Neutrophil (primary cell): ENCODE measurements around the gene ZNRD2.

Source experiments
- H3K27ac ChIP-seq: fragments of 200-600 bp; sonication (generic); 2 replicates; pipeline ENCODE4 v1.5.1; 2016; ENCODE audit warnings: mild to moderate bottlenecking, moderate library complexity
- H3K27me3 ChIP-seq: fragments of 200-600 bp; sonication (generic); 2 replicates; pipeline ENCODE4 v1.6.0; 2016; ENCODE audit warnings: mild to moderate bottlenecking
- H3K36me3 ChIP-seq: fragments of 200-600 bp; sonication (generic); 2 replicates; pipeline ENCODE4 v1.5.1; 2017
- H3K4me1 ChIP-seq, 2 experiments: fragments of 200-600 bp in 1 of 2; sonication (generic) in 1 of 2; 1 replicate in 1 of 2; 2 replicates in 1 of 2; pipeline versions ENCODE4 v1.5.1 to v1.6.1; 2013 to 2016; ENCODE audit warnings: low read depth in 1 of 2, low read length in 1 of 2, mild to moderate bottlenecking in 1 of 2, moderate library complexity in 1 of 2; ENCODE audit not compliant: control insufficient read depth in 1 of 2, insufficient read depth in 1 of 2
- H3K4me3 ChIP-seq, 2 experiments: fragments of 200-600 bp in 1 of 2; sonication (generic) in 1 of 2; 1 replicate in 1 of 2; 2 replicates in 1 of 2; pipeline ENCODE4 v1.5.1; 2013 to 2016; ENCODE audit warnings: low read depth in 1 of 2, low read length in 1 of 2, mild to moderate bottlenecking in 1 of 2, moderate library complexity in 1 of 2
- H3K9me3 ChIP-seq: fragments of 200-600 bp; sonication (generic); 2 replicates; pipeline ENCODE4 v1.5.1; 2016
- TF ChIP-seq, protein P1 (sequence below): fragments of 200-600 bp; sonication (generic); IDR thresholded peaks from 2 replicates; pipeline ENCODE4 v1.5.1; 2016; ENCODE audit warnings: antibody characterized with exemption

The ZNRD2 gene

GRCh38 chr11:65576867-65577755, 6.8 kb downstream of the ZNRD2 start:
- Histone ChIP-seq H3K27me3 (no peaks in the 10 kb centered on the region), H3K27ac (peak overlapping the region; percentile 95), H3K4me1 (peaks cover 60 to 63% of the 10 kb centered on the region in 2 experiments), H3K36me3 (peaks cover 52% of the 10 kb centered on the region), H3K9me3 (no peaks in the 10 kb centered on the region), H3K4me3 (peak overlapping the region; percentile 76 to 99)
- TF ChIP-seq, protein P1, sequence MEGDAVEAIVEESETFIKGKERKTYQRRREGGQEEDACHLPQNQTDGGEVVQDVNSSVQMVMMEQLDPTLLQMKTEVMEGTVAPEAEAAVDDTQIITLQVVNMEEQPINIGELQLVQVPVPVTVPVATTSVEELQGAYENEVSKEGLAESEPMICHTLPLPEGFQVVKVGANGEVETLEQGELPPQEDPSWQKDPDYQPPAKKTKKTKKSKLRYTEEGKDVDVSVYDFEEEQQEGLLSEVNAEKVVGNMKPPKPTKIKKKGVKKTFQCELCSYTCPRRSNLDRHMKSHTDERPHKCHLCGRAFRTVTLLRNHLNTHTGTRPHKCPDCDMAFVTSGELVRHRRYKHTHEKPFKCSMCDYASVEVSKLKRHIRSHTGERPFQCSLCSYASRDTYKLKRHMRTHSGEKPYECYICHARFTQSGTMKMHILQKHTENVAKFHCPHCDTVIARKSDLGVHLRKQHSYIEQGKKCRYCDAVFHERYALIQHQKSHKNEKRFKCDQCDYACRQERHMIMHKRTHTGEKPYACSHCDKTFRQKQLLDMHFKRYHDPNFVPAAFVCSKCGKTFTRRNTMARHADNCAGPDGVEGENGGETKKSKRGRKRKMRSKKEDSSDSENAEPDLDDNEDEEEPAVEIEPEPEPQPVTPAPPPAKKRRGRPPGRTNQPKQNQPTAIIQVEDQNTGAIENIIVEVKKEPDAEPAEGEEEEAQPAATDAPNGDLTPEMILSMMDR, result no peak

DNA sequence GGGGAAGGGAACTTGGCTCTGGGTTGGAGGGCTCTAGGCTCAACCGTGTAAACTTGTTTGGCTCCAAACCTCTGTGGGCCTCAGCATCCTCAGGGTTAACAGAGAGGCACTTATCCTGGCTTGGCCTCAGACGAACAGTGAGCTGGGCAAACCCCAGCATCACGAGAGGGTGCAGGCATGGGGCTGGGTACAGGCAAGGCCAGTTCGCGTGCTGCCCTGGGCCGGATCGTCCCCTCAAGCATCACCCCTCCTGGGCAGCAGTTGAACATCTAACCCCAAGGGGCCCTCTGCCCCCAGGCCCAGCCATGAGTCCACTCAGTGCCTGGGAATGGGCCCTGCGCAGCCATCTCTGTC, 7.5 kb downstream of the ZNRD2 start:
- Histone ChIP-seq H3K27ac (peak overlapping the region; percentile 95), H3K27me3 (no peaks in the 10 kb centered on the region), H3K4me3 (peak overlapping the region; percentile 76 to 99), H3K4me1 (peaks cover 58 to 63% of the 10 kb centered on the region in 2 experiments), H3K36me3 (peaks cover 56% of the 10 kb centered on the region), H3K9me3 (no peaks in the 10 kb centered on the region)
- TF ChIP-seq, protein P1, result no peak

DNA sequence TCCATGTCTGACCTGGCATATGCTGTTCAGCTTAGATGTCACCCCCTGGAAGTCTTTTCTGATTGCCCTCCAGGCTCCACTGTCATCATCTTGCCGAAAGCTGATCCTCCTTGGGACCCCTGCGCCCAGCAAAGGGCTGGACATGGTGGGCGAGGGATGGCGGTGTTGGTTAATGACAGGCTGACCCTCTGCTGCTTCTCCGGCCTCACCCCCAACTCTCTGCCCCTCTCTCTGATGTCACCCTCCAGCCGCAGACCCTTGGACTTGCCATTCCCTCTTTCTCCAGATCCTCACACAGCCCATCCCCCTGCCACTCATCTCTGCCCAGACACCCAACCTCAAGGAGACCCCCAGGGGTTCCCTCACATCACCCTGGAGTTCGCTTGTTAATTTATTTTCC, 7.9 kb downstream of the ZNRD2 start:
- Histone ChIP-seq H3K4me1 (peaks cover 55 to 60% of the 10 kb centered on the region in 2 experiments), H3K4me3 (peak overlapping the region; percentile 76 to 99), H3K27ac (peak overlapping the region; percentile 95), H3K9me3 (no peaks in the 10 kb centered on the region), H3K27me3 (no peaks in the 10 kb centered on the region), H3K36me3 (peaks cover 60% of the 10 kb centered on the region)
- TF ChIP-seq, protein P1, result no peak

DNA sequence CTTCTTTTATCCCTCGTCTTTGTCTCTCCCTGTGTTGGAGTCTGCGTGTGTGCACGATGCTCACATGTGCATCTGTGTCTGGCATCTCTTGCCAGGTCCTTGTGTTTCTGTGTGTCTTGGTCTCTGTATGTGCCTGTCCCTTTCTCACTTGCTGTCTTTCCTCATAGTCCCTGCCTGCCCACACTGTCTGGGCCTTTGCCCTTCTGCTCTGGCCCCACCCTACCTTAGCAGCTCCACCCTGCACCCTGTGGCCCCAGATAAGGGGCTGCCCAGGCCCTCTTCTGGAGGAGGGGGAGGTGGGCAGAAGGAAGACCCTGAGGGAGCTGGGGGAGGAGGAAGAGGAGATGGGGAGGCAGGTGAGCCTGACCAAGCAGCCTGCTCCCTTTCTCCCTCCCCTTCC, 8.4 kb downstream of the ZNRD2 start:
- Histone ChIP-seq H3K4me3 (peak overlapping the region; percentile 28 to 99), H3K4me1 (peaks cover 49 to 54% of the 10 kb centered on the region in 2 experiments), H3K36me3 (peaks cover 62% of the 10 kb centered on the region), H3K27me3 (no peaks in the 10 kb centered on the region), H3K9me3 (no peaks in the 10 kb centered on the region), H3K27ac (peak overlapping the region; percentile 95)
- TF ChIP-seq, protein P1, result no peak

GRCh38 chr11:65579291-65579690, 9.0 kb downstream of the ZNRD2 start:
- peak overlapping the region; percentile 28 to 99 for H3K4me3 ChIP-seq
- peaks cover 64% of the 10 kb centered on the region for H3K36me3 ChIP-seq
- TF ChIP-seq, protein P1, result no peak
- no peaks in the 10 kb centered on the region for H3K9me3 ChIP-seq
- H3K27me3 ChIP-seq, result no peaks in the 10 kb centered on the region
- H3K4me1 ChIP-seq, result peaks cover 43 to 50% of the 10 kb centered on the region in 2 experiments
- H3K27ac ChIP-seq, result peak overlapping the region; percentile 95
